GM10248 (cell line): Measurements from ENCODE around the gene SRPK1.

ENCODE experiments used
- CTCF ChIA-PET: fragments of 300-600 bp; sonication (Branson Sonifier 250); formaldehyde crosslinking; extraction: SDS; loops from one replicate; lab custom pipeline; 2021; ENCODE audit warnings: antibody characterized with exemption; lab: Yijun Ruan, JAX
- POLR2A ChIA-PET: fragments of 350-650 bp; sonication (Branson Sonifier 250); formaldehyde crosslinking; extraction: SDS; loops from one replicate; lab custom pipeline; 2020; ENCODE audit warnings: antibody characterized with exemption; lab: Yijun Ruan, JAX
- DNase-seq: peaks from one replicate; pipeline ENCODE4 v3.0.0; 2012; ENCODE audit errors: extremely low spot score
- CTCF ChIP-seq: IDR thresholded peaks from 2 replicates; pipeline ENCODE4 v1.5.1; 2012; ENCODE audit warnings: mild to moderate bottlenecking, low read depth; ENCODE audit errors: extremely low read depth, missing control alignments, control extremely low read depth

Gene SRPK1

DNA sequence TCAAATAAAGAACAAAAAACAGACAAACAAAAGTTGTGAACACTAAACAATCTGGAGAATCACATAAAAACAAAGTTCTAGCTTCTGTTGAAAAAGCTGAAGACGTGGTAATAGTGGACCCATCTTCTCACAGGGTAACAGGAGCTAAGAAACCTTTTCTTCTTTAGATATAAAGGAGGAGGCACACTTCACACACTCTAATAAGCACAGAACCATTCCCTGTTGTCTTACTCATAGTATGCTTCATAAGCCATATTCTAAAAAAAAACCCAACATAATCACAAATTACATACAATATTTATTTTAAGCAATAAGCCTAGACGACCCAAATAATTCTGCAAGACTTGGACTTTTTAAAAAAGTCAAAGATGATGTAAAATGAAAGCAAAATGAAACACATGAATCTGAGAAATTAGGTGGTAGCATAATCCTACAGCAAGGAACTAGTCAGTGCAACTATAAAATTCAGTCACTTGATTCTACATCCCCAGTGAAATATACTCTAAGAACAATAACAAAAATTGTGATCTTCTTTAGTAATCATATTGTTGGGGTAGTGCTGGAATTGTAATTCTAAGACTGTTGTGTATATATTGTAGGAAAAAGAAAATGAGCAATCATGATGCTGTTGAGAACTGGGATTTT lies 15.6 kb downstream of the SRPK1 start:
- DNase-seq, result no peak
- POLR2A ChIA-PET, result no interaction called here
- no peak for TF ChIP-seq CTCF
- CTCF ChIA-PET, result interaction anchor here (0.9 to 2.2 kb wide), 2 partner anchors 12 to 13 kb away, joined by 3 to 6 read pairs; no protein-coding TSS in a partner anchor

DNA sequence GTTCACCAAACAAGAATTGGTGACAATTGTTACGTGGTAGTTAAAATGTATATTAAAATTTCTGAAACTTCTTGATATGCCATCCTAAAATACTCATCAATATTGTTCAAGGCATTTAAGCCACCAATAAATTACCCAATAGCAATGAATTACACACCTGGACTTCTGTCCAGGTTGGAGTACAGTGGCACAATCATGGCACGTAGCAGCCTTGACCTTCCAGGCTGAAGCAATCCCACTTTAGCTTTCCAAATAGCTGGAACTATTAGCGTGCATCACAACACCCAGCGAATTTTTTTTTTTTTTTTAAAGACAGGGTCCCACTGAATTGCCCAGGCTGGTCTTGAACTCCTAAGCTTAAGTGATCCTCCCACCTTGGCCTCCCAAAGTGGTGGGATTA lies 17.2 kb downstream of the SRPK1 start:
- DNase-seq, result no peak
- no peak for TF ChIP-seq CTCF
- POLR2A ChIA-PET, result interaction anchor here (0.6 kb wide), 1 partner anchor 173 kb away, joined by 3 read pairs; no protein-coding TSS in a partner anchor
- CTCF ChIA-PET, result interaction anchor here (0.9 to 2.2 kb wide), 4 partner anchors 9 to 437 kb away, joined by 3 to 6 read pairs (median 4); no protein-coding TSS in a partner anchor

DNA sequence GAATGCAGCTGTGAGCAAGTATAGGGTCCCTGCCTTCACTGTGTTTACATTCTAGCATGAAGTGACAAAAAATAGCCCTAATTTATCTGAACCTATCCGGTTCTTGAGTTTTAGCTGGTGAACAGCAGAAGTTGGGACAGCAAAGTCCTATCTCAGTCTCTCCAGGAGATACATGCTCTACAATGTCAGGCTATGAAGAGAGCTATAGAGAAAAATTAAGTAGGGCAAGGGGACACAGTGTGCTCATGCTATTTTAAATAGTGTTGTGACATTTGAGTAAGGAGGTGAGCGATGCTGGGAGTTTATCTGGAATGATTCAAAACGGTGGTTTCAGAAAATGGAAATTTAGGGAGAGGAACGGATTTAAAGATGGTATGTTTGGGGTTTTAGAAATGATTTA lies 20.4 kb downstream of the SRPK1 start:
- ChIA-PET CTCF (interaction anchor here (1.9 kb wide), 1 partner anchor 43 kb away, joined by 4 read pairs; no protein-coding TSS in a partner anchor), POLR2A (no interaction called here)
- no peak for DNase-seq
- TF ChIP-seq CTCF, result no peak

DNA sequence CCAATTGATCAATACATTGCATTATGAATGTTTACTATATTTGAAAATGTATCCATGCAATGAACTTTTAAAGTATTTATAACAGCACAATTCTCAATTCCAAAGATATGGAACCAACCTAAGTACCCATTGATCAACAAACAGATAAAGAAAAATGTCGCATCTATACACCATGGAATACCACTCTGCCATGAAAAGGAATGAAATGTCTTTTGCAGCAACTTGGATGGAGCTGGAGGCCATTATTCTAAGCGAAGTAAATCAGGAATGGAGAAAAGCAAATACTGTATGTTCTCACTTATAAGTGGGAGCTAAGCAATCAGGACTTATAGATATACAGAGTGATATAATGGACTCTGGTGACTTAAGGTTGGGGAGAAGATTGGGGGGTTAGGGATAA lies 22.9 kb downstream of the SRPK1 start:
- CTCF ChIA-PET, result interaction anchor here (1.0 kb wide), 1 partner anchor 11 kb away, joined by 3 read pairs; no protein-coding TSS in a partner anchor
- TF ChIP-seq CTCF, result no peak
- POLR2A ChIA-PET, result no interaction called here
- no peak for DNase-seq

- ChIA-PET POLR2A (no interaction called here), CTCF (interaction anchor here (1.0 kb wide), 1 partner anchor 11 kb away, joined by 3 read pairs; no protein-coding TSS in a partner anchor)
- no peak for DNase-seq
- TF ChIP-seq CTCF, result no peak
Measured at GRCh38 chr6:35897486-35897885, 23.4 kb downstream of the SRPK1 start.

- CTCF ChIA-PET, result interaction anchor here (1.0 kb wide), 1 partner anchor 11 kb away, joined by 3 read pairs; no protein-coding TSS in a partner anchor
- POLR2A ChIA-PET, result no interaction called here
- no peak for TF ChIP-seq CTCF
- no peak for DNase-seq
Measured at GRCh38 chr6:35897036-35897435, 23.9 kb downstream of the SRPK1 start.

- DNase-seq, result no peak
- no peak for TF ChIP-seq CTCF
- POLR2A ChIA-PET, result no interaction called here
- CTCF ChIA-PET, result no interaction called here
Measured at GRCh38 chr6:35896228-35896627, 24.7 kb downstream of the SRPK1 start.
